K562 (cell line): ENCODE data around the gene EPB41L1. TPM values are rescaled to one million over a fixed set of nuclear protein-coding genes. Genes with fewer than 3 reads are reported as not detected.

Experiments used
- ATAC-seq: fragments of 200-7000 bp; cut with Tn5 transposase; 3 replicates; pipeline ENCODE4 v1.9.1; 2020; ENCODE audit warnings: moderate library complexity
- BruUV-seq: library from RNA; stranded (reverse); fragments of 400-500 nt; replicated peaks from 2 replicates; lab custom pipeline; 2021; lab: Mats Ljungman, UMichigan
- CTCF ChIA-PET: fragments of 300-600 bp; formaldehyde crosslinking; extraction: SDS; loops from one replicate; lab custom pipeline; 2021; ENCODE audit warnings: low intra/inter-chr PET ratio; lab: Yijun Ruan, JAX
- POLR2A ChIA-PET: fragments of 300-600, 350-650 bp; sonication (Branson Sonifier 250); formaldehyde crosslinking; extraction: SDS; loops from one replicate; lab custom pipeline; 2021; ENCODE audit warnings: antibody characterized with exemption, inconsistent platforms; lab: Yijun Ruan, JAX
- DNase-seq, 4 experiments: peaks; one replicate each; pipeline versions ENCODE4 v3.0.0 to v3.0.0-alpha.2; 2011 to 2018; ENCODE audit warnings: low spot score in 3 of 4, mixed read lengths in 3 of 4; ENCODE audit errors: extremely low read depth in 1 of 4
- FAIRE-seq: peaks from 2 replicates; lab custom pipeline; 2011; peaks lifted over from hg19 to GRCh38; lab: Jason Lieb, UNC
- H2AFZ ChIP-seq: 2 replicates; pipeline ENCODE4 v1.6.0; 2011; ENCODE audit warnings: low read depth, low read length, control low read depth, inconsistent platforms
- H3K27ac ChIP-seq: fragments of 200-600 bp; 3 replicates; pipeline ENCODE4 v1.8.0; 2011; ENCODE audit warnings: low read depth, mild to moderate bottlenecking, control low read depth, inconsistent platforms, low read length, moderate library complexity, mixed read lengths; ENCODE audit errors: extremely low read depth
- H3K27me3 ChIP-seq, 2 experiments: fragments of 300-600 bp in 1 of 2; 2 replicates in 1 of 2; 3 replicates in 1 of 2; pipeline versions ENCODE4 v1.6.0 to v1.8.0; 2011; ENCODE audit warnings: inconsistent platforms in 2 of 2, low read length in 2 of 2, mild to moderate bottlenecking in 1 of 2, mixed read lengths in 1 of 2, moderate library complexity in 1 of 2; ENCODE audit not compliant: control insufficient read depth in 2 of 2, insufficient read depth in 2 of 2
- H3K36me3 ChIP-seq: fragments of 300-600 bp; 3 replicates; pipeline ENCODE4 v1.8.0; 2011; ENCODE audit warnings: mild to moderate bottlenecking, low read length, inconsistent platforms; ENCODE audit not compliant: control insufficient read depth, insufficient read depth
- H3K4me1 ChIP-seq, 2 experiments: fragments of 200-600 bp in 1 of 2; replicated peaks in 1 of 2; 2 replicates in 1 of 2; 3 replicates in 1 of 2; pipeline versions ENCODE4 v1.5.1 to v1.8.0; 2011; ENCODE audit warnings: inconsistent platforms in 2 of 2, low read length in 2 of 2, mild to moderate bottlenecking in 1 of 2, mixed read lengths in 1 of 2, moderate library complexity in 1 of 2; ENCODE audit not compliant: control insufficient read depth in 2 of 2, insufficient read depth in 2 of 2
- H3K4me2 ChIP-seq: 2 replicates; pipeline ENCODE4 v1.6.1; 2011; ENCODE audit warnings: low read length, control low read depth, inconsistent platforms, mixed read lengths; ENCODE audit not compliant: insufficient read depth
- H3K4me3 ChIP-seq: fragments of 200-600 bp; sonication (generic), shearing (Covaris generic); 2 replicates; pipeline ENCODE4 v1.5.1; 2016; ENCODE audit warnings: control low read depth, inconsistent platforms
- H3K79me2 ChIP-seq: fragments of 200-600 bp; 3 replicates; pipeline ENCODE4 v1.8.0; 2011; ENCODE audit warnings: low read length, inconsistent platforms; ENCODE audit not compliant: control insufficient read depth, insufficient read depth
- H3K9ac ChIP-seq, 2 experiments: 2 replicates each; pipeline versions ENCODE4 v1.6.0 to v1.6.1; 2011; ENCODE audit warnings: low read depth in 2 of 2, low read length in 2 of 2, control low read depth in 1 of 2, inconsistent platforms in 1 of 2, mild to moderate bottlenecking in 1 of 2, mixed read lengths in 1 of 2; ENCODE audit not compliant: insufficient read depth in 1 of 2
- H3K9me1 ChIP-seq: one replicate; pipeline ENCODE4 v1.6.0; 2011; ENCODE audit warnings: inconsistent platforms, mild to moderate bottlenecking, low read length, moderate library complexity; ENCODE audit not compliant: control insufficient read depth, insufficient read depth
- H3K9me3 ChIP-seq: replicated peaks from 2 replicates; pipeline ENCODE4 v1.5.1; 2011; ENCODE audit warnings: low read depth, low read length, inconsistent platforms; ENCODE audit not compliant: control insufficient read depth, insufficient read depth
- H4K20me1 ChIP-seq: replicated peaks from 2 replicates; pipeline ENCODE4 v1.6.1; 2011; ENCODE audit warnings: low read length, inconsistent platforms, mixed read lengths; ENCODE audit not compliant: control insufficient read depth, insufficient read depth
- MEF2D ChIP-seq: conservative IDR thresholded peaks from 2 replicates; pipeline ENCODE4 v1.6.1; 2016; ENCODE audit warnings: low read depth, missing genetic modification characterization, missing compliant biosample characterization
- NR2C1 ChIP-seq, 2 experiments: fragments of 450-650 bp; IDR thresholded peaks; 2 replicates each; pipeline ENCODE4 v1.6.1; 2017; ENCODE audit warnings: mild to moderate bottlenecking in 2 of 2, antibody characterized with exemption in 1 of 2, inconsistent platforms in 1 of 2, missing compliant biosample characterization in 1 of 2, missing genetic modification characterization in 1 of 2
- SPI1 ChIP-seq: IDR thresholded peaks from 2 replicates; pipeline ENCODE4 v1.6.1; 2011; ENCODE audit warnings: low read depth, low read length, control low read depth, borderline replicate concordance
- WGBS: fragments of 100-300 bp; shearing (Covaris generic); methylation state at CpG from one replicate; pipeline ENCODE4 v1.1.6; 2016; ENCODE audit warnings: low coverage, mixed read lengths; ENCODE audit not compliant: insufficient coverage; ENCODE audit errors: missing lambda C conversion rate; 5-methylcytosine and 5-hydroxymethylcytosine counted together
- in situ Hi-C: fragments of 300-500 bp; cut with MboI; formaldehyde crosslinking; loops from 4 replicates; pipeline ENCODE4 v1.15.0; 2018; ENCODE audit warnings: inconsistent platforms, mixed read lengths
- intact Hi-C: fragments of 100-400 bp; cut with micrococcal nuclease; formaldehyde crosslinking; loops from 2 replicates; pipeline ENCODE4 v1.14.2; 2022
- polyA plus RNA-seq, 8 experiments: library from polyadenylated mRNA; depleted of rRNA in 4 of 8; stranded (reverse) in 5 of 8; unstranded in 3 of 8; fragments of >200 nt; fragmentation: Nextera tagmentation in 2 of 8; fragmentation: Illumina TruSeq in 1 of 8; extraction: Ambion mirVana in 2 of 8; extraction: Trizol in 1 of 8; gene quantifications; 2 replicates each; pipeline versions ENCODE4 v1.2.1 to v1.2.3, GENCODE V29; 2011 to 2014; ENCODE audit warnings: inconsistent platforms in 1 of 8, missing spikeins in 1 of 8
- total RNA-seq, 7 experiments: library from RNA; depleted of rRNA in 6 of 7; stranded (reverse); fragments of >200 nt in 6 of 7; fragmentation: Illumina TruSeq in 2 of 7; extraction: Trizol in 2 of 7; gene quantifications; 2 replicates each; pipeline versions ENCODE4 v1.2.1 to v1.2.3, GENCODE V29; 2011 to 2021; ENCODE audit warnings: low replicate concordance in 1 of 7
- TF ChIP-seq, protein P1 (sequence below): sonication (generic); formaldehyde crosslinking; IDR thresholded peaks from 2 replicates; pipeline ENCODE4 v1.8.0; 2022; ENCODE audit warnings: mild to moderate bottlenecking, missing genetic modification reagents, borderline replicate concordance
- TF ChIP-seq, protein P2 (sequence below): fragments of 250-450 bp; sonication (Bioruptor Pico); IDR thresholded peaks from 2 replicates; pipeline ENCODE4 v1.4.0; 2020; ENCODE audit warnings: mild to moderate bottlenecking, moderate library complexity

EPB41L1 gene
- total and polyA plus RNA-seq, 9 of the 15 experiments (the other 6 are each of a cell fraction or from before 2014, with no cell fraction given) = 0.11 to 4.3 (median 1.3) TPM

DNA sequence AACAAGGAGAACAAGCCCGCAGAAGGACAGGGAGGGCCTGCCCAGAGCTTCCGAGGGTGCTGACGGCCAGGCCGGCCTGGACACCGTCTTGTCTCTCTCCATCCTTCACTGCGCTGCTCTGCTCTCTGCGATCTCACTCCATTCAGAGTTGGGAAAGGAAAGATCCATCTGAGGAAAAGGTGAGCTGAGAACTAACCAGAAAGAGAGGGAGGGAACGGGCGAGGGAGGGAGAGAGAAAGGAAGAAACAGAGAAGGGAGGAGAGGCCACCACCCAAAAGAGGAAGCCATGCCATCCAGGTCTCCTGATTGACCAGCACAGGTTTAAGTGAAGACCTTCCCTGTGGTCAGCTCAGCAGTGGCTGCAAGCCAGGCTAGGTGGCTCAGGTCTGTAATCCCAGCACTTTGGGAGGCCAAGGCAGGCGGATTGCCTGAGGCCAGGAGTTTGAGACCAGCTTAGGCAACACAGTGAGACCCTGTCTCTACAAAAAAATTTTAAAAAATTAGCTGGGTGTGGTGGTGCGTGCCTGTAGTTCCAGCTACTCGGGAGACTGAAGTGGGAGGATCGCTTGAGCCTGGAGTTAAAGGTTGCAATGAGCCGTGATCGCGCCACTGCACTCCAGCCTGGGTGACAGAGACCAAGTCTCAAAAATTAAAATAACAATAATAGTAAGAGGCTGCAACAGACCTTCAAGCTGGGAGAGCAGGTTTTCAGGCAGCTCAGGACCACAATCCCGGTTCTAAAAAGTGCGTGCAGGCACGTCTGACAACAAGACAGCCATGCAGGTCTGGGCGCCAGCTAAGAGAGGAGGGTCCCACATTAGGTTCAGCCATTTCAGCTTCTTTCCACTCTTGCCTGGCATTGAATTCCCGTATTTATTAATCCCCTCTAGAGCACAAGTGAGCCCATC lies 117.4 kb downstream of the EPB41L1 start:
- no peaks in the 10 kb centered on the region for H3K79me2 ChIP-seq
- ChIA-PET CTCF (no interaction called here), POLR2A (interaction anchor here (0.7 to 1.0 kb wide), 3 partner anchors 9 to 1722 kb away, joined by 3 to 5 read pairs (median 3); no protein-coding TSS in a partner anchor)
- FAIRE-seq (no peak), ATAC-seq (peak; percentile 30; the same call in 2 of the 3 replicates), DNase-seq (no peak)
- 8% methylated on average over 21 of the region's 21 CpGs for WGBS
- intact Hi-C loops = no loop called here
- BruUV-seq = no TSS peak
- peaks cover 14% of the 10 kb centered on the region; the same call in 1 of the 2 replicates for H4K20me1 ChIP-seq
- H3K4me2 ChIP-seq = no peak overlapping the region
- H3K27ac ChIP-seq = no peak overlapping the region
- H3K27me3 ChIP-seq = peaks cover 26 to 71% of the 10 kb centered on the region in 2 experiments
- in situ Hi-C loops = no loop called here
- H3K4me3 ChIP-seq = no peak overlapping the region
- no peaks in the 10 kb centered on the region for H3K9me1 ChIP-seq
- TF ChIP-seq, protein P1, sequence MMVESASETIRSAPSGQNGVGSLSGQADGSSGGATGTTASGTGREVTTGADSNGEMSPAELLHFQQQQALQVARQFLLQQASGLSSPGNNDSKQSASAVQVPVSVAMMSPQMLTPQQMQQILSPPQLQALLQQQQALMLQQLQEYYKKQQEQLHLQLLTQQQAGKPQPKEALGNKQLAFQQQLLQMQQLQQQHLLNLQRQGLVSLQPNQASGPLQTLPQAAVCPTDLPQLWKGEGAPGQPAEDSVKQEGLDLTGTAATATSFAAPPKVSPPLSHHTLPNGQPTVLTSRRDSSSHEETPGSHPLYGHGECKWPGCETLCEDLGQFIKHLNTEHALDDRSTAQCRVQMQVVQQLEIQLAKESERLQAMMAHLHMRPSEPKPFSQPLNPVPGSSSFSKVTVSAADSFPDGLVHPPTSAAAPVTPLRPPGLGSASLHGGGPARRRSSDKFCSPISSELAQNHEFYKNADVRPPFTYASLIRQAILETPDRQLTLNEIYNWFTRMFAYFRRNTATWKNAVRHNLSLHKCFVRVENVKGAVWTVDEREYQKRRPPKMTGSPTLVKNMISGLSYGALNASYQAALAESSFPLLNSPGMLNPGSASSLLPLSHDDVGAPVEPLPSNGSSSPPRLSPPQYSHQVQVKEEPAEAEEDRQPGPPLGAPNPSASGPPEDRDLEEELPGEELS (CRISPR knock-in tag) = no peak
- no peak for TF ChIP-seq NR2C1 (IDR thresholded peaks at IDR 0.05)
- TF ChIP-seq NR2C1 (tag; IDR thresholded peaks at IDR 0.05) = no peak
- TF ChIP-seq SPI1 = peak; percentile 65; the same call in 1 of the 2 replicates
- TF ChIP-seq MEF2D (tag) = no peak
- TF ChIP-seq, protein P2, sequence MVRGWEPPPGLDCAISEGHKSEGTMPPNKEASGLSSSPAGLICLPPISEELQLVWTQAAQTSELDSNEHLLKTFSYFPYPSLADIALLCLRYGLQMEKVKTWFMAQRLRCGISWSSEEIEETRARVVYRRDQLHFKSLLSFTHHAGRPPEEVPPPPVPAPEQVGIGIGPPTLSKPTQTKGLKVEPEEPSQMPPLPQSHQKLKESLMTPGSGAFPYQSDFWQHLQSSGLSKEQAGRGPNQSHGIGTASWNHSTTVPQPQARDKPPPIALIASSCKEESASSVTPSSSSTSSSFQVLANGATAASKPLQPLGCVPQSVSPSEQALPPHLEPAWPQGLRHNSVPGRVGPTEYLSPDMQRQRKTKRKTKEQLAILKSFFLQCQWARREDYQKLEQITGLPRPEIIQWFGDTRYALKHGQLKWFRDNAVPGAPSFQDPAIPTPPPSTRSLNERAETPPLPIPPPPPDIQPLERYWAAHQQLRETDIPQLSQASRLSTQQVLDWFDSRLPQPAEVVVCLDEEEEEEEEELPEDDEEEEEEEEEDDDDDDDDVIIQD (CRISPR knock-in tag) = no peak
- H3K4me1 ChIP-seq = peaks cover 0 to 11% of the 10 kb centered on the region in 2 experiments; a peak in 2 of 5 replicates
- H3K9ac ChIP-seq = peak overlapping the region in 1 of 2 experiments; percentile 29; a peak in 1 of 4 replicates
- H2AFZ ChIP-seq = no peak overlapping the region
- H3K36me3 ChIP-seq = no peaks in the 10 kb centered on the region
- no peaks in the 10 kb centered on the region for H3K9me3 ChIP-seq
